Naive B cell (primary cell): ENCODE data around the gene ZFY. TPM values are rescaled to one million over a fixed set of nuclear protein-coding genes. Genes with fewer than 3 reads are reported as not detected.
"Not testable (repeated sequence)": the region's sequence is repeated elsewhere in the genome, so short reads cannot be mapped to it uniquely, and the experiment has no call there.

Source experiments
- ATAC-seq, 2 donors: fragments of 150-1000 bp; cut with Tn5 transposase; 2 replicates each; pipeline ENCODE4 v1.10.0; 2021; ENCODE audit warnings: low read depth in 2 of 2, mild to moderate bottlenecking in 2 of 2, moderate library complexity in 2 of 2
- DNase-seq: peaks from one replicate; pipeline ENCODE4 v3.0.0; 2022
- H3K27ac Mint-ChIP-seq, 6 donors: one replicate each; pipeline ENCODE4 v1.8.0; 2020 to 2022; ENCODE audit warnings: mild to moderate bottlenecking in 6 of 6, mixed read lengths in 6 of 6, moderate library complexity in 5 of 6, inconsistent platforms in 2 of 6
- H3K27me3 Mint-ChIP-seq, 3 donors: one replicate each; pipeline ENCODE4 v1.8.0; 2021 to 2022; ENCODE audit warnings: mixed read lengths in 3 of 3, mild to moderate bottlenecking in 1 of 3
- H3K36me3 Mint-ChIP-seq, 2 donors: one replicate each; pipeline ENCODE4 v1.8.0; 2020 to 2022; ENCODE audit warnings: mixed read lengths in 2 of 2, inconsistent platforms in 1 of 2, mild to moderate bottlenecking in 1 of 2
- H3K4me1 Mint-ChIP-seq, 3 donors: one replicate each; pipeline ENCODE4 v1.8.0; 2020 to 2022; ENCODE audit warnings: mixed read lengths in 3 of 3, inconsistent platforms in 1 of 3, mild to moderate bottlenecking in 1 of 3, moderate library complexity in 1 of 3
- H3K4me3 Mint-ChIP-seq, 8 donors: one replicate each; pipeline ENCODE4 v1.8.0; 2020 to 2022; ENCODE audit warnings: mild to moderate bottlenecking in 8 of 8, mixed read lengths in 8 of 8, moderate library complexity in 8 of 8, inconsistent platforms in 2 of 8
- H3K9me3 Mint-ChIP-seq, 7 donors: one replicate each; pipeline ENCODE4 v1.8.0; 2020 to 2022; ENCODE audit warnings: mixed read lengths in 7 of 7, mild to moderate bottlenecking in 5 of 7, inconsistent platforms in 2 of 7, moderate library complexity in 1 of 7
- polyA plus RNA-seq, 6 donors: library from polyadenylated mRNA; unstranded; fragments of 300-500 nt; fragmentation: Illumina TruSeq; gene quantifications; one replicate each; pipeline ENCODE4 v1.2.3, GENCODE V29; 2021; ENCODE audit warnings: low read depth in 6 of 6

ZFY gene
- polyA plus RNA-seq, 6 donors from 2014 or later: 11.1 TPM; not detected in 5

DNA sequence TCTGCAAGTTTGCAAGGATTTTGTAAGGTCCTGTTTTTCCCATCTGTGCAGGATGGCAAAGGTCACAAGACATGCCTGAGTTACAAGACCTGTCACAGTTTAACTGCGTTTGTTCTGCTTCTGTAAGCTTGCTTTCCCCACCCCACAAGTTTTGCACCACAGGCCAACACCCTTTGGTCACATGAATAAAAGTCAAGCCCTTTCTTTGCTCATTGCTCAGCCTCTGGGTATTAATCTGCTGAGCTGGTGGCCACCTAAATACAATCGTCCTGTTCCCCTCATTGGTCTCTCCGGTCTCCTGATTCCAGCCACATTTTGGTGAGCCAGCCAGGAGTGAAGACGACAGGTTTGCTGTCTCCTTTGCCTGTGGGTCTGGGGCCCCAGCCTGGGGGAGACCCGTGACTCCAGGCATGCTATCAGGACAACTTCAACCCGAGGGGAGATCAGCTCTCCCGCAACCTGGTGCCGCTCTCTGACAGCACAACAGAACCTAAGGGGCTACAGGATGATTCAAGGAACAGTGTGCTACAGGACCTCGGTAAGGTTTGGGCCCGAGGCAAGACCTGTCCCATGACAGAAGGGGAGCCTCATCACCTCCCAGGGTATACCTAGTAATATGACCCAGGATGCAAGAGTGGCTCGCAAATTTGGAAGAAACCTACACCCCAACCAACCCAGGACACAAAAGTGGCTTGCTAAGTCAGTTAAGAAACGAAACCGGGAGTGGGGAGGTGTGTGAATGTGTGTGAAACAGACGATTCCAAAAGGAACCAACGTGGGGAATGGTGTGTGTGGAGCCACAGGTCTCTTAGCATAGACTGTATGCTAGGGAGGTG, 67.7 kb downstream of the ZFY start:
- H3K4me3 Mint-ChIP-seq: peak overlapping the region in 2 of 8 donors; percentile 91 to 100

DNA sequence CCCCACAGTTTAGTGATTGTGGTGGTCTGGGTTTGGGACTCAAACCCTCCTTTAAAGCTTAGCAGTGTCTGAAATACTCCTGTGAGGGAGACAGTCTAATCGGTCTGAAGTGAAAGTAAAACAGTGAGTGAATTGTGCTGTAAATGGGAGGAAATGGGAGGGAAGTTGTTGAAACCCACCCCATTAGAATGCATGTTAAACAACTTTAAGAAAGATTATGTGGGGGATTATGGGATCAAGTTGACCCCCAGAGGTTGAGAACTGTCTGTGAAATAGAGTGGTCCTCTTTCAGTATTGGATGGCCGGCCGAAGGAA, 68.3 kb downstream of the ZFY start:
- Mint-ChIP-seq H3K27me3 (no peaks in the 10 kb centered on the region), H3K4me1 (peaks cover 0 to 41% (median 0%) of the 10 kb centered on the region in 3 donors), H3K27ac (peak overlapping the region in 1 of 6 donors; percentile 83), H3K36me3 (no peaks in the 10 kb centered on the region), H3K9me3 (no peaks in the 10 kb centered on the region), H3K4me3 (peak overlapping the region in 2 of 8 donors; percentile 91 to 100)
- ATAC-seq: peak in 1 of 2 donors; percentile 54
- DNase-seq: no peak

More for the DNA sequence above, 67.7 kb downstream of the ZFY start:
- Mint-ChIP-seq H3K36me3 (no peaks in the 10 kb centered on the region), H3K4me1 (peaks cover 0 to 41% (median 0%) of the 10 kb centered on the region in 3 donors), H3K9me3 (no peaks in the 10 kb centered on the region), H3K27ac (peak overlapping the region in 1 of 6 donors; percentile 83), H3K27me3 (no peaks in the 10 kb centered on the region)
- DNase-seq (no peak), ATAC-seq (peak in 1 of 2 donors; percentile 66)

DNA sequence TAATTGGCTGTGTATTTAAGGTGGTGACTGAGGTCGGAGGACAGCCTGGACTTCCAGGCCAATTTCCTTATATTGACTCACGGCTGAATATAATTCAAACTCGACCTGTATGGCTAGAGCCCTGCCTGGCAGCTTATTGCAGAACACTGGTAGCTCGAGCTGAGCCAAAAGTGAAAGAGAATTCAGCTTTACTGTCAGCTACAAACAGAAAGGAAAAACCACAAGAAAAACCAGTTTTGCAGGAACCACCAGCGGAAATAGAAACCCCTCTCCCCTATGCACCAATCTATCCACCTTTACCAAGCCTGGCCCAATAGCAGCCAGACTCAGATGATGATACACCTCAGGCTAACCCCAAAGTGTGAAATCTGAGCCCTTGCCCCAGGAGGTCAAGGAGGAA, 68.7 kb downstream of the ZFY start:
- H3K27me3 Mint-ChIP-seq: no peaks in the 10 kb centered on the region
- H3K36me3 Mint-ChIP-seq: no peaks in the 10 kb centered on the region
- peak overlapping the region in 1 of 6 donors; percentile 83 for H3K27ac Mint-ChIP-seq
- H3K4me3 Mint-ChIP-seq: peak overlapping the region in 2 of 8 donors; percentile 91 to 100
- ATAC-seq (peak in 1 of 2 donors; percentile 54), DNase-seq (no peak)
- H3K4me1 Mint-ChIP-seq: peaks cover 0 to 41% (median 0%) of the 10 kb centered on the region in 3 donors
- H3K9me3 Mint-ChIP-seq: no peaks in the 10 kb centered on the region

DNA sequence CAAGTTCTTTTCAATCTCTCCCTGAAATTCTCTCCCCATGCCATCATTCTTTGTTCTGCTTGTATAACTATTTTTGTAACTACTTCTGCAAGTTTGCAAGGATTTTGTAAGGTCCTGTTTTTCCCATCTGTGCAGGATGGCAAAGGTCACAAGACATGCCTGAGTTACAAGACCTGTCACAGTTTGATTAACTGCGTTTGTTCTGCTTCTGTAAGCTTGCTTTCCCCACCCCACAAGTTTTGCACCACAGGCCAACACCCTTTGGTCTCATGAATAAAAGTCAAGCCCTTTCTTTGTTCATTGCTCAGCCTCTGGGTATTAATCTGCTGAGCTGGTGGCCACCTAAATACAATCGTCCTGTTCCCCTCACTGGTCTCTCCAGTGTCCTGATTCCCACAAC, 70.8 kb downstream of the ZFY start:
- peaks cover 0 to 41% (median 0%) of the 10 kb centered on the region in 3 donors for H3K4me1 Mint-ChIP-seq
- peak overlapping the region in 1 of 6 donors; percentile 24 for H3K27ac Mint-ChIP-seq

DNA sequence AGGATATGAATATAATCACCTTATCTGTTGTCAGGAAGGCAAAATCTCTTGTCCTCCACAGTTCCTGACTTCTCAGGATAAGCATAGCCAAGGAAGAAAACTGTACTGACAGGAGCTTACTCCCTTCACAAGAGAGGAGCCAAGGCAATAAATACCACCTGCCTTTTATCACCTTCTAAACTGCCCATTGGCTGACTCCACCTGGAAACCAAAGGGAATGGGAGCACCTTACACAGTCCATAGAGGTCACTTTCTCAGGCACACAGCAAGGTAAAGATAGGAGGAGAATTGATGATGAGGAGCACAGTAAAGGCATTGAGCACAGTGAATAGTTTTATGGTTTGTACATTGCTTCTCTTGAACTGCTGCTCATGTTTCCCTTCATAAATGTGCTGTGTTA, 72.8 kb downstream of the ZFY start:
- H3K27ac Mint-ChIP-seq: peak overlapping the region in 1 of 6 donors; percentile 12
- peaks cover 0 to 30% (median 0%) of the 10 kb centered on the region in 3 donors for H3K4me1 Mint-ChIP-seq
- ATAC-seq: no peak
- no peak for DNase-seq
- H3K9me3 Mint-ChIP-seq: no peaks in the 10 kb centered on the region
- no peaks in the 10 kb centered on the region for H3K36me3 Mint-ChIP-seq
- H3K27me3 Mint-ChIP-seq: no peaks in the 10 kb centered on the region
- H3K4me3 Mint-ChIP-seq: no peak overlapping the region

More for the DNA sequence above, 70.8 kb downstream of the ZFY start:
- H3K9me3 Mint-ChIP-seq, DNase-seq, H3K36me3 Mint-ChIP-seq, H3K27me3 Mint-ChIP-seq: not testable (repeated sequence)
- H3K4me3 Mint-ChIP-seq: peak overlapping the region in 2 of 8 donors; percentile 35 to 100
- ATAC-seq: peak in 1 of 2 donors; percentile 25

DNA sequence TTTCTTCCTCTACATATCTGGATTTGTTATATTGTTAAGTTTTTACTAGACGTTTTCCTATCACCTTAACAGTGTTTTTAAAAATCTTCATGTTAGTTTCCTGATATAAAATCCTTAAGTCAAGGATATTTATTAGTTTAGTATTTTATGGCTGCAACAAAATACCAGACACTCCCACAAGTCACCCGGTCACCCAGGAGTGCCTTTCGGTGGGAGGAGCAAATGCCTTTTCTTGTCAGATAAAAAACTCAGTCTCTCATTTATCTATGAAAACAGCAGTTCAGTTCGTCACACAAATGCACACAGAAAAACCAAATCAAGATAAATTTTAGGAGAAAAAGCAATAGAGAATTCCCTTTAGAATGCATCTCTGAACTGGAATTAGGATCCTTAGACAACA, 77.0 kb downstream of the ZFY start:
- peaks cover 0 to 23% (median 0%) of the 10 kb centered on the region in 3 donors for H3K4me1 Mint-ChIP-seq
- no peak for DNase-seq
- no peaks in the 10 kb centered on the region for H3K9me3 Mint-ChIP-seq
- H3K36me3 Mint-ChIP-seq: no peaks in the 10 kb centered on the region
- no peak overlapping the region for H3K27ac Mint-ChIP-seq
- no peak overlapping the region for H3K4me3 Mint-ChIP-seq
- no peaks in the 10 kb centered on the region for H3K27me3 Mint-ChIP-seq
- no peak for ATAC-seq

DNA sequence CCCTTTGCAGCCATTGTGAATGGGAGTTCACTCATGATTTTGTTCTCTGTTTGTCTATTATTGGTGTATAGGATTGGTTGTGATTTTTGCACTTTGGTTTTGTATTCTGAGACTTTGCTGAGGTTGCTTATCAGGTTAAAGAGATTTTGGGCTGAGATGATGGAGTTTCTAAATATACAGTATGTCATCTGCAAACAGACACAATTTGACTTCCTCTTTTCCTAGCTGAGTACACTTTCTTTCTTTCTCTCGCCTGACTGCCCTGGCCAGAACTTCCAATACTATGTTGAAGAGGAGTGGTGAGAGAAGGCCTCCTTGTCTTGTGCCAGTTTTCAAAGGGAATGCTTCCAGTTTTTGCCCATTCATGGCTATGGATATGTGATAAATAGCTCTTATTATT, 81.4 kb downstream of the ZFY start:
- H3K4me3 Mint-ChIP-seq: peak overlapping the region in 1 of 8 donors; percentile 68
- ATAC-seq (peak in 1 of 2 donors; percentile 56), DNase-seq (no peak)
- H3K36me3 Mint-ChIP-seq: no peaks in the 10 kb centered on the region
- H3K27ac Mint-ChIP-seq: peak overlapping the region in 1 of 6 donors; percentile 98
- no peaks in the 10 kb centered on the region for H3K9me3 Mint-ChIP-seq
- no peaks in the 10 kb centered on the region for H3K27me3 Mint-ChIP-seq
- peaks cover 0 to 52% (median 0%) of the 10 kb centered on the region in 3 donors for H3K4me1 Mint-ChIP-seq

DNA sequence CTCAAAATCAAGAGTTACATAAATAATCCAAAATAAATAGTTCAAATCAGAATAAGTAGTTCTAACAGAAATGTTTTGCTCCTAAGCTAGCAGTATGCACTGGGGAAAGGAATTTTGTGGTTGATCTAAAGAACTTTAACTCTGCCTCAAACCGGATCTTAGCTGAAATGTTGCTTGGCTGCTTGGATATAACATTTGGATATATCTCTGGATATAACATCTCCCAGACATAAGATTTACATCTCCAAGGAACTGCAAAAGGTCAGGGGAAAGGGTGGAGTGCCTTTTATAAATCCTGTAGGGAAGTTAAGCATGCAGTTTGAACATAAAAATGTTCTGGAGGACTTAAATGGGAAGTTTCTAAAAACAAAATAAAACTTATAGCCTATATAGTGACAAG, 83.4 kb downstream of the ZFY start:
- Mint-ChIP-seq H3K4me1 (peaks cover 0 to 60% (median 0%) of the 10 kb centered on the region in 3 donors), H3K4me3 (no peak overlapping the region), H3K36me3 (no peaks in the 10 kb centered on the region), H3K9me3 (no peaks in the 10 kb centered on the region), H3K27ac (no peak overlapping the region), H3K27me3 (no peaks in the 10 kb centered on the region)
- no peak for ATAC-seq
- no peak for DNase-seq

DNA sequence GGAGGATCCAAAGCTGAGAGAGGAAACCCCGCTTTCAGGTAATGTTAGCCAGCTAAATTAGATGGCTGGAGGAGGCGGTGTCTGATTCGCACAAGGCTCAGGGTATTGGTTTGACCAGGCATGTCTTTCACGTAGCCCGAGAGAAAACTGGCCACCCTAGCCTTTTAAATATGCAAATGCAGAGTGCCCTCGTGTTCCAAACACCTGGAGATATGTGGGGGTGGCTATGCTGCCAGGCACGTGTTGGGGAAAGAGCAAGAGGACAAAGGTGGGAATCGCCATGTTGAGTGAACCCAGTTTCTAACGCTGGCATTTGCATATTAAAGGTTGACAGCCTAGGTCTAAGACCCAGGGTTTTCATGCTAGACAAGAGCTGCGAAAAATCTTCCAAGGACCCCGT, 84.4 kb downstream of the ZFY start:
- Mint-ChIP-seq H3K9me3 (no peaks in the 10 kb centered on the region), H3K4me3 (no peak overlapping the region), H3K36me3 (no peaks in the 10 kb centered on the region), H3K4me1 (peaks cover 0 to 63% (median 0%) of the 10 kb centered on the region in 3 donors), H3K27me3 (no peaks in the 10 kb centered on the region), H3K27ac (no peak overlapping the region)
- ATAC-seq (no peak), DNase-seq (no peak)

DNA sequence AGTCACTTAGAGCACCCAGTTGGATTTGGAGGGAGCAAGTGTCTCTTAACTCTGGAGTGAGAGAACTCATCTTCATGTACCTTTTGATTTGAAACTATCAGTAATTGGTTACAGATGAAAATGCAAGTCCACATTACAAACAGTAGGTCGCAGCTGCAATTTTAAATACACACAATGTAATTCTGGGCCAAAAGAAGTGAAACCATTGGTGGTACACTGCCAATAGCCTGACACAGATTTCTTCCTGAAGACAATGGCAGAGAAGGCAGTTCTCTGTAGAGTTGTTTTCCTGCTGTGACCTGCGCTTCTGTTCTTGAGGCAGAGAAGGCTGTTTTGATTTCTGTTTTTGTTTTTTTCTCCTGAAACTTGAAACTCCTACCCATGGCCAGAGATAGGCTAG, 86.0 kb downstream of the ZFY start:
- H3K27ac Mint-ChIP-seq: no peak overlapping the region
- H3K36me3 Mint-ChIP-seq: no peaks in the 10 kb centered on the region
- no peak for DNase-seq
- ATAC-seq: no peak
- no peaks in the 10 kb centered on the region for H3K9me3 Mint-ChIP-seq
- H3K4me3 Mint-ChIP-seq: no peak overlapping the region
- no peaks in the 10 kb centered on the region for H3K27me3 Mint-ChIP-seq
- peaks cover 0 to 59% (median 0%) of the 10 kb centered on the region in 3 donors for H3K4me1 Mint-ChIP-seq

DNA sequence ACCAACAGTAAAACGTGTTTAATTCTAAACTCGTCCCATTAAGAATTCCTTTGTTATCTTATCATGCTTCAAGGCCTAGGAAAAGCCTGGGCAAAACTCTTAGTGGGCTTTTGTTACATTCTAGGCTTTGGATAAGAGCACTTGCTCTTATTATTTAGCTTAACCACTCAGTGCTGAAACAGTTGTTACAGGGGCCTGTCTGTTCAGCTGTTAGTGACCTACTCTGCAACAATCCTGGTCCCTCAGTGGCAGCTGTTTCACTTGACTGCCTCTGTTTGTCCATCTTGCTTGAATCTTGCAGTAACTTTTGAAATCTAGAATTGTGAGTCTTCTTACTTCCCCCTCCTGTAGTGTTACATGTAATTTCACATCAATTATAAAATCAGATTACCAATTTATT, 88.4 kb downstream of the ZFY start:
- Mint-ChIP-seq H3K4me1 (peaks cover 0 to 40% (median 0%) of the 10 kb centered on the region in 3 donors), H3K36me3 (no peaks in the 10 kb centered on the region), H3K27me3 (no peaks in the 10 kb centered on the region), H3K4me3 (peak overlapping the region in 1 of 8 donors; percentile 19), H3K27ac (no peak overlapping the region), H3K9me3 (no peaks in the 10 kb centered on the region)
- DNase-seq (no peak), ATAC-seq (no peak)

DNA sequence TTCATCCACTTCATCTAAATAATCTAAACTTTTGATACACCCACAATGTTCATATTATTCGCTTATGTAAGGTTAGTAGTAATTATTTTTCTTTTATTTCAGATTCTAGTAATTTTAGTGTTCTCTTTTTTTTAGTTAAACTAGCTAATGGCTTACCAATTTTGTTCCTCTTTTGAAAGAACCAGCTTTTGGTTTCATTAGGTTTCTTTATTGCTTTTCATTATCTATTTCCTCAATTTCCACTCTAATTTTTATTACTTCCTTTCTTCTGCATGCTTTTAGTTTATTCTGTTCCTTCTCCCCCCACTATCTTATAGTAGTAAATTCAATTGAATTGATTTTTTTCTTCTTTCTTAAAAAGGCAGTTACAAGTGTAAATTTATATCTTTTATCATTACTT, 90.2 kb downstream of the ZFY start:
- H3K4me3 Mint-ChIP-seq: no peak overlapping the region
- H3K36me3 Mint-ChIP-seq: no peaks in the 10 kb centered on the region
- H3K27ac Mint-ChIP-seq: peak overlapping the region in 1 of 6 donors; percentile 74
- H3K9me3 Mint-ChIP-seq: no peaks in the 10 kb centered on the region
- peaks cover 0 to 45% (median 0%) of the 10 kb centered on the region in 3 donors for H3K4me1 Mint-ChIP-seq
- no peak for DNase-seq
- H3K27me3 Mint-ChIP-seq: no peaks in the 10 kb centered on the region
- peak in 1 of 2 donors; percentile 66 for ATAC-seq
